RWPE2 (cell line): ENCODE results near the gene LHFPL2.

Source experiments
- ATAC-seq: fragments of 200-7000 bp; cut with Tn5 transposase; 3 replicates; pipeline ENCODE4 v1.9.1; 2021; ENCODE audit warnings: low read depth
- DNase-seq: peaks from one replicate; pipeline ENCODE4 v3.0.0-alpha.2; 2020; ENCODE audit warnings: low spot score
- H3K27ac ChIP-seq: fragments of 450-650 bp; 2 replicates; pipeline ENCODE4 v1.5.1; 2017; ENCODE audit warnings: mild to moderate bottlenecking; ENCODE audit not compliant: poor library complexity, severe bottlenecking
- H3K27me3 ChIP-seq: fragments of 250-450 bp; sonication (Bioruptor Pico); 2 replicates; pipeline ENCODE4 v1.5.1; 2021; ENCODE audit warnings: mild to moderate bottlenecking, moderate library complexity; ENCODE audit not compliant: insufficient read depth, poor library complexity, severe bottlenecking
- H3K36me3 ChIP-seq: fragments of 250-450 bp; sonication (Bioruptor Pico); 2 replicates; pipeline ENCODE4 v1.5.1; 2020; ENCODE audit warnings: low read depth, mild to moderate bottlenecking, moderate library complexity
- H3K4me1 ChIP-seq: fragments of 250-450 bp; sonication (Bioruptor Pico); 2 replicates; pipeline ENCODE4 v1.5.1; 2021; ENCODE audit warnings: mild to moderate bottlenecking, moderate library complexity; ENCODE audit not compliant: insufficient read depth, poor library complexity, severe bottlenecking
- H3K4me3 ChIP-seq: fragments of 250-450 bp; sonication (Bioruptor Pico); 2 replicates; pipeline ENCODE4 v1.5.1; 2021; ENCODE audit warnings: mild to moderate bottlenecking, moderate library complexity; ENCODE audit not compliant: severe bottlenecking
- H3K9me3 ChIP-seq: fragments of 250-450 bp; sonication (Bioruptor Pico); 2 replicates; pipeline ENCODE4 v1.5.1; 2021; ENCODE audit warnings: mild to moderate bottlenecking, moderate library complexity; ENCODE audit not compliant: severe bottlenecking
- TF ChIP-seq, protein P1 (sequence below): fragments of 450-650 bp; IDR thresholded peaks from one replicate; pipeline ENCODE4 v1.5.1; 2017; ENCODE audit warnings: mild to moderate bottlenecking, moderate library complexity; ENCODE audit not compliant: poor library complexity, severe bottlenecking

The LHFPL2 gene

DNA sequence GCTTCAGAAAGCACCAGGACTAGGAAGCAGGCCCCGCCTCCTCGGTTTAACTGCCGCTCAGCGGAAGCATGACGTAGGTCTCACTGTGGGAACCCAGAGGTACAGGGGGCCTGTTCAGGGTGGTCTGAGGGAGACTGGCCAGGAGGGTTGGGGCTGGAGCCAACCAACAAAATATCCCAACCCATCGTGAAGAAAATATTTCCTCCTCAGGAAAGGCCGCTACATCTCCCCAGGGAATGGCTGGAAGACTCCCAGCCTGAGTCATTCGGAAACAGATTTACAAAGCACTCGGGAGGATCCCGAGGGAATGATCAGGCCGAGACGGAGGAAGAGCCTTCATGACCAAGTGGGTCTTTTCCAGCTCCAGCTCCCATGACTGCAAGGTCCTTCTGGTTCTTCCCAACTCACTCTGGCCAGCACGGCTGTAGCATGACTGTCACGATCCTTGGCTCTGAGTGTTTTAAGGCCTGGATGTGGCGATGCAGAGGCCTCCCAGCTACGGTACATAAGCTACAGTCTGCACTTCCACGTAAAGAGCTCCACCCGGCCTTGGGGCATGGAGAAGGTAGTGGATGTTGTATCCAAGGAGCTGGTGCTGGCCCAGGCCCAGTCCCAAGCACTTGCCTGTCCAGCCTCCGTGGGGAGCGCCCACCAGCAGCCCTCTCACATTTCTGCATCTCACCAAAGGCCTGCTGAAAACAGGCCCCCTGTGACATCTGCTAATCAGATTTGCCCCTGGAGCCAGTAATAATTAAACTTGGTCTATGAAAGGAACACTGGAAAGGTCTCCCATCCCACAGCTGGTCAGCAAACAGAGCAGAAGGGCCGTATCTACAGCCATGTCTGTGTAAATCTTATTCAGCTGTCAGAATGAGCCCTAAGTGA is 100.6 kb downstream of the LHFPL2 start:
- Histone ChIP-seq H3K27me3 (no peaks in the 10 kb centered on the region), H3K27ac (no peak overlapping the region), H3K9me3 (no peaks in the 10 kb centered on the region), H3K36me3 (peaks cover 16% of the 10 kb centered on the region), H3K4me1 (no peaks in the 10 kb centered on the region), H3K4me3 (no peak overlapping the region)
- DNase-seq (no peak), ATAC-seq (no peak)
- TF ChIP-seq, protein P1, sequence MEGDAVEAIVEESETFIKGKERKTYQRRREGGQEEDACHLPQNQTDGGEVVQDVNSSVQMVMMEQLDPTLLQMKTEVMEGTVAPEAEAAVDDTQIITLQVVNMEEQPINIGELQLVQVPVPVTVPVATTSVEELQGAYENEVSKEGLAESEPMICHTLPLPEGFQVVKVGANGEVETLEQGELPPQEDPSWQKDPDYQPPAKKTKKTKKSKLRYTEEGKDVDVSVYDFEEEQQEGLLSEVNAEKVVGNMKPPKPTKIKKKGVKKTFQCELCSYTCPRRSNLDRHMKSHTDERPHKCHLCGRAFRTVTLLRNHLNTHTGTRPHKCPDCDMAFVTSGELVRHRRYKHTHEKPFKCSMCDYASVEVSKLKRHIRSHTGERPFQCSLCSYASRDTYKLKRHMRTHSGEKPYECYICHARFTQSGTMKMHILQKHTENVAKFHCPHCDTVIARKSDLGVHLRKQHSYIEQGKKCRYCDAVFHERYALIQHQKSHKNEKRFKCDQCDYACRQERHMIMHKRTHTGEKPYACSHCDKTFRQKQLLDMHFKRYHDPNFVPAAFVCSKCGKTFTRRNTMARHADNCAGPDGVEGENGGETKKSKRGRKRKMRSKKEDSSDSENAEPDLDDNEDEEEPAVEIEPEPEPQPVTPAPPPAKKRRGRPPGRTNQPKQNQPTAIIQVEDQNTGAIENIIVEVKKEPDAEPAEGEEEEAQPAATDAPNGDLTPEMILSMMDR = no peak

DNA sequence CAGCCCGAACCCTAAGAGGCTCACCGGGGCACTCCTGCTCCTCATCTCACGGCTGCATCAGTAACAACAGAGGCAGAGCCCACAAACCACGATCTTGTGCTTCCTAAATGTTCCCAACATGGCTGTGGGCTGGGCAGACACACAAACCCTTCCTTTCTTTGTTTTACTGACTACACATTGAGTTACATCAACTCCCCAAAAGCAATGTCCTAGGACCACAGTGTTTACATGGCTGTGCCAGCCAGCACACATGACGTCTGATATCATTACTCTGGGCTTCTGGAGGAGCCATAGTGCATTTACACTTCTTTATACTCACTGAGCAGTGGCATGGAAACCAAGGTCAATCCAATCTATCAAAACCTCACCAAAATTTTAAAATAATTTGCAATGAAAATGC is 101.4 kb downstream of the LHFPL2 start:
- H3K4me1 ChIP-seq = no peaks in the 10 kb centered on the region
- H3K9me3 ChIP-seq = no peaks in the 10 kb centered on the region
- ATAC-seq (no peak), DNase-seq (no peak)
- H3K36me3 ChIP-seq = peaks cover 16% of the 10 kb centered on the region
- TF ChIP-seq, protein P1 = no peak
- H3K27ac ChIP-seq = no peak overlapping the region
- no peak overlapping the region for H3K4me3 ChIP-seq
- H3K27me3 ChIP-seq = no peaks in the 10 kb centered on the region

DNA sequence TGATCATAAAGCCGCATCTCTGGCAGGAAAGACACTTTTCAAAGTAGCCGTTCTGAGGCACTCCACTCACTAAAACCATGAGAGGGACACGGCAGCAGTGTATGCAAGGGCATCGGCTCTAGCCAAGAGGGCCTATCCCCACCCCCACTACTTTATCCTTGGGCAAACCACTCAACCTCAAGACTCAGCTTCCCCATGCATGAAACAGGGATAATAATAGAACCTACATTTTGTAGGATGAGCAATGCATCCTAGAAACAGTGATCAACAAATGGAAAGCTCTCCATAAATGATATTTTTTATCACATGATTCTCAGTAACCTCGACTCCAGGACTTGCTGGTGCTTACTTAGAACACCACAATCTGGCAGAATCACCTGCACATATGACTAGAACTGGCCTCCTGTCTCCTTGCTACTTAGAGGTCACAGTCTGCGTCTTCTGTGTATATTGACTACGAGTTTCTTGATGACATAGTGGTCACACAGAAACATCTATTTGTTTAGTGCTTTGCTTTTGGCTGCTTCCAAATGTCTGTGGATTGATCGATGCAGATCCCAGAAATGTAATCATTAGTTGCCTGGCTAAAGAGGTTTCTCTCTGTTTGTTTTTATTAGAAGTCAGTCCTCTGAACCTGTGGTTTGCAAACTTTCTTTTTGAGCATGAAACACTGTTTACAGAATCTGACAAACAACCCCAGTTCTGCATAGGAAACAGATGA is 102.1 kb downstream of the LHFPL2 start:
- DNase-seq = no peak
- TF ChIP-seq, protein P1 = no peak
- no peak for ATAC-seq

DNA sequence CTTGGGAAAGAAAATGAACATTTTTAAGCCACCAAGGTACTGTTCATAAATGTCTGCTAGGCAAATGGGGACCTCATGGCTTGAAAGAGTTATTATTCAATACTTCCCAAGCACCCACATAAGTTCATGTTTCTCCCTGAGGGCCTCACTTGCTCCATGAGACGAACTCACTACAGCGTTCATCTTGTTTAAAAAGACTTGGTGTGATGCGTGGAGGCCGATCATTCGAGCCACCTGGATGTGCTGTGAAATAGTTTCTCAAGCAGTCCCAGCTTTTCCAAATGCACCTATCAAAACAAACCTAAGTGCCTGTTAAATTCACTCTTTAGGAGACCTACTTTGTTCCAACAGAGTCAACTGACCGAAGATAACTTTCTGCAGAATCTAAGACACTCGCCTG is 103.2 kb downstream of the LHFPL2 start:
- H3K4me3 ChIP-seq = no peak overlapping the region
- no peak for ATAC-seq
- H3K9me3 ChIP-seq = no peaks in the 10 kb centered on the region
- DNase-seq = no peak
- no peaks in the 10 kb centered on the region for H3K4me1 ChIP-seq
- TF ChIP-seq, protein P1 = no peak
- H3K27ac ChIP-seq = no peak overlapping the region
- H3K27me3 ChIP-seq = no peaks in the 10 kb centered on the region
- peaks cover 16% of the 10 kb centered on the region for H3K36me3 ChIP-seq

More for the DNA sequence above, 102.1 kb downstream of the LHFPL2 start:
- Histone ChIP-seq H3K27ac (no peak overlapping the region), H3K9me3 (no peaks in the 10 kb centered on the region), H3K27me3 (no peaks in the 10 kb centered on the region), H3K36me3 (peaks cover 16% of the 10 kb centered on the region), H3K4me1 (no peaks in the 10 kb centered on the region), H3K4me3 (no peak overlapping the region)
